CD4-positive, alpha-beta T cell treated with Interleukin-21 for 1 hour (primary cell): ENCODE results near the gene CFDP1.

Source experiments
- DNase-seq: peaks from one replicate; pipeline ENCODE4 v3.0.0-alpha.2; 2020

Gene CFDP1

GRCh38 chr16:75263291-75263962 lies 169.9 kb downstream of the CFDP1 start:
- DNase-seq = no peak

GRCh38 chr16:75262800-75263127 lies 170.5 kb downstream of the CFDP1 start:
- no peak for DNase-seq

GRCh38 chr16:75262104-75262799 lies 171.1 kb downstream of the CFDP1 start:
- no peak for DNase-seq

DNA sequence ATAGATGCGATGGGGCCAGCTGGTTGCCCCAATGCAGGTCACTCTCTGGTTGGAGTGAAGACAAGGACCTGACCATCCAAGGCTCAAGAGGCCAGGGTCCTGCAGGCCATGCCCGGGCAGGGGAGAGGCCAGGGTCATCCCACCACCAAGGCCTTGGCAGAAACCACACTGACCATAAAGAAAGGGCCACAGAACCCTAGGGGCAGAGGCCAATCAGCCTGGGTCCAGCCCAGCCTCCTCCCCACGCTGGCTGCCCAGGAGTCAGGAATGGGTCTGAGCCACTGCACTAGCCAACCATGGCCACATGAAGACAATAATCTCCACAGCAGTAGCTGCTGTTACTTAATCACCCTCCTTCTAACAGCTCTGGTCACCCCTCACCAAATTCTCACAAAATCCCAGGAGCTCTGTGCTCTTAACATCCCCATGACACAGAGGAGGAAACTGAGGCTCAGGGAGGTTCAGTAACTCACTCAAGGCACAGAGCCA lies 171.7 kb downstream of the CFDP1 start:
- DNase-seq = no peak

DNA sequence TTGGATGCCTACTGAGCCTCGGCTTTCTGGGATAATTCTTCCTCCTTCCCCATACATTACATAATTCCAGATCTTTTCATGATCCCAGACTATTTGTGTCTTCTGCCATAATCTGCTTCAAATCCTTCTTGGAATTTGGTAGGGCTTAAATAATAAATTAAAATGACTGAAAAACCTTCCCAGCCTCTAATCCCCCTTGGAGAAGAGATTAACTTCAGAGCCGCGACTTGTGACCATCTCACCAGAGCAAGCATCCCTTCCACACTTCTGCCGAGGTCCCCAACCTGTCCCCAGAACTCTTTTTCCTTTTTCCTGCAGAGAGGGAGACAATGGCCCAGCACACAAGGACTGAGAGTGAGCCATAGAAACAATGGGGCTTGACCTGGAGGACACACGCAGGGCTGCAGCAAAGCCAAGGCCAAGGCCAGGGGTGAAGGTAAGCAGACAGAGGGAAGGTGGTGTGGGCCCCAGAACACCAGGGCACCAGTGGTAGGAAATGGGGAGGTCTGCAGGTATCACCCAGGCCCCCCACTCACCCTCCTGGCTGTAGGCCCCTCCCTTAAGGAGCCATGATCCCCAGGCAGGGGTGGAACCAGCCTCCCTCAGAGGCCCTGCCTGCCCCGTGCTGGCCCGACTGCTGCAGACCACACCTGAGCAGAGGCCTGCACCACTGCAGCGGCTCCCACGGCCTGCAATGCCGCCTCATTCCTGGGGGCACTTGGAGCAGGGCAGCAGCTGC lies 172.3 kb downstream of the CFDP1 start:
- DNase-seq = no peak

DNA sequence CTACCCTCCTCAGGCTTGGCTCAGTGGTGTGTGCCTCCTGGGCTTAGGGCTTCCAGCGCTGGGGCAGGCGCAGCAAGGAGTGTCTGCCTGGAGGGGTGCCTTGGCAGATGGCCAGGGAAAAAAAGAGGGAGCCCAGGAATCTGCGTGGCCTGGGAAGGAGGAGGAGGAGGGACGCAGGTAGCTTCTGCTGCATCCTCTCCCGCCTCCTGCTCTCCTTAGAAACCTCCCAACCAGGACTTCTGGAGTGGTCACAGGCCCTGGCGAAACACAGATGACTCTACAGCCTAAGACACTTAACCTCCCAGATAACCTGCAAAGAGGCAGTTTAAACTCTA lies 174.5 kb downstream of the CFDP1 start:
- DNase-seq = no peak

DNA sequence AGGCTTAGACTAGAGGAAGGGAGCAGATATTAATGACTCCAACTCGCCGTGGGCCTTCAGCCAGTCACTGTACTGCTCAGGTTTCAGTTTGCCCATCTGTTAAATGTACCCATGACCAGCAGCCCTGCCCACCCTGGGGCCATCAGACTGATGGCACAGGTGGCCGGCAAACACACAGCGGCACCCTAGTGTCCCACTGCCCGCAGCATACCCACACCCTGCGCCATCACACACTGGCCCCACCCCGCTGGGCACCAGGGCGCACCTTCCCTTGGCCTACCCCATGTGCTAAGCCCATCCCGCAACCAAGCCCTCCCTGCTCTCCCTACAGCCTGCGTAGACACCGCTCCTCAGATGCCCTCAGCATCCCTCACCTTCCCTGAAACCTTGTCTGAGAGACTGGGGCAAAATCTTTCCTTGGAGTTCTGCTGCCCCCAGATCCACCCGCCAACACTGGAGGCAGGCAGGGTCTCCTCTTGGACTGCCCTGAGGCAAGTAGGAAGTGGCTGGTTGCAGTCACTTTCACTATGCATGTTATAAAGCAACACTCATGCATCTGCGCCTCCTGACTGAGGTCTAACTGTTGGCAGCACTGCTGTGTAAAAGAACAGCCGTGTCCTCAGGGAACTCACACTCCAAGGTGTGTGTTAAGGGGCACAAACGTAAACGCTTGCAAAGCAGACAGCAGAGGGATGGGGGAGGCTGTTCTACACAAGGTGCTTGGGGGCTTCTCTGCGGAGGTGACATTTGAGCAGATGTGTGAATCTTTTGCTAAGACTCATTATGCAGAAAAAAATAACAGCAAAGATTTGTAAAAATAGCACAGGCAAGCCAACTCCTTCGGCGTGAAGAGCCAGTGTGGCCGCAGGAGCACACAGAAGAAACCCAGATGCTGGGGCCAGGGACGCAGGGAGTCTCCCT lies 175.2 kb downstream of the CFDP1 start:
- no peak for DNase-seq

DNA sequence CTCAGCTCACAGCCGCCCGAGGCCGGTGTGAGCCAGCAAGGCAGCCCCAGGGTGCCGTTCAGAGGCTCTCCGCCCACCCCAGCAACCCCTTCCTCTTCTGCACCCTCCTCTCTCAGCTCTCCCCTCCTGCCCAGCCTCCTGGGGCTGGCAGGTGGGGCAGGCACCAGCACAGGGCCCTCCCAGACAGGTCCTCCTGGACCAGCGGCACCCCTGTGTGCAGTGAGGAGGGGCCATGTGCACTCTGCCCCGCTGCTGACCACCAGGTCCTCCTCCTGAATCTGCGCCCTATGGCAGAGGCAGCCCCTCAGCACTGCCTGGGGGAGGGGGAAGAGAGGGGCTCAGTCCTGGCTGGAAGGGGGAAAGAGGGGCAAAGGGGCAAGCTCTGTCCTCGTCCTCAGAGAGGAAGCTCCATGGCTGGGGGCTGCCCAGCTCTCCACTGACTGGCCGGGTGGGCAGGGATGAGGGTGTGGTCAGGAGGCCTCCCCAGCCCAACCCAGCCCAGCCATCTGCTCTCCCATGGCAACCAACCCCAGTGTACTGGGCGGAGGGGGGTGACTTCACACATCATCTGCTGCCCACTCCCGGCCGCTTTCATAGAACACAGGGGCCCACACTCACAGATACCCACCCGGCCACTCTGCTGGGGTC lies 176.5 kb downstream of the CFDP1 start:
- DNase-seq = no peak

GRCh38 chr16:75256059-75256571 lies 177.2 kb downstream of the CFDP1 start:
- DNase-seq = no peak

DNA sequence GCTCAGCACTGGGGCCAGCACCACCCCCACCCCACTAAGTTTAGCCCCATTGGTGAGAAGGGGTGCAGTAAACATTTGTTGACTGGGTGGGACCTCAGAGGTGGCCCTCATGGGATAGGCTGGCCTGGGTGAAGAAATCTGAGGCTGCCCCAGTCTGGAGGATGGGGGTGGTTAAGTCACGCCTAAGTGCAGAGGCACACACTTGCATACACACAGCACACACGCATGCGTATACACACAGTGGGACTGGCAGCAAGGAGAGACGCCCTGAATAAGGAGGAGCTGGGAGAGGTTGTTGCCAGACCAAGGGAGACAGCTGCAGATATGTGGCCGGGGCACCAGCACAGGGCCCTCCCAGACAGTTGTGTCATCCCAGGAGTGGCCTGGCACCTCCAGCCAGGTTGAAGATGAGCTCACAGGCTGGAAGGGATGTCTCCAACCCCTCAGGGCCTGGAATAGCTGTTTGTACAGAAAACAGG lies 178.9 kb downstream of the CFDP1 start:
- no peak for DNase-seq

GRCh38 chr16:75252946-75253911 lies 180.1 kb downstream of the CFDP1 start:
- DNase-seq = no peak

DNA sequence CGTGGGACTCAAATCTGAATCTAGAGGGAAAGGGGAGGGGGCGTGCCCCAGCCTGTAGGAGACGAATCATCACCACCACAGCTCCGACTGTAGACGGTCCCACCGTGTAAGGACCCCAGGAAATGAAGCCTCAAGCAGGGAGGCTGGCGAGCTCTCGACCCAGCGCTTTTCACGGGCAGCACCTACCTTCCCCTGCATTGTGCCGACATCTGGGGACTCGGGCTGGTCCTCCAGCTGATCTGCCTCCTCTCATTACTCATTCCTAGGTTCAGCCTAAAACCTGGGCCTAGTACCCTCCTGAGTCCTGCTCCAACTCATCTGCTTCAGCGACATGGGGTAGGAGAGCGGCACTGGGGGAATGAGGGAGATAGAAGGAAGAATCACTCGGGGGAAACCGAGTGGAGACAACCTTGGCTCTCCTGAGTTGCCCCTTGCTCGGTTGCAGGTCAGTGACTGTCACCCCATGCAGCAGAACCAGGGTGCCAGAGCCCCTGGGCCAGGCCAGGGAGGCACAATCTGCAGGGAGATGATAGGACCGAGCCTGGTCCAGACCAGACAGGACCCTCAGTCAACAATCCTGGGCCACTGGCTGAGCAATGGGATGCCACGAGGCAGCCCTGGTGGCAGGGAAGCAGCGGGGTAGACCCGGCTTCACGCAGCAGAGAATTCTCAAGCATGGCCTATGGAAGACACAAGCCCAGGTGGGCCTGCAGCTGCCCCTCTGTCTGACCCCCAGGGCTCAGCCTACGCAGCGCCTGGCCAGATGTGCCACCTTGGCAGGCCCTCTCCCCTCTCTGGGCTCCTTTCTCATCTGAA lies 181.0 kb downstream of the CFDP1 start:
- DNase-seq = no peak

DNA sequence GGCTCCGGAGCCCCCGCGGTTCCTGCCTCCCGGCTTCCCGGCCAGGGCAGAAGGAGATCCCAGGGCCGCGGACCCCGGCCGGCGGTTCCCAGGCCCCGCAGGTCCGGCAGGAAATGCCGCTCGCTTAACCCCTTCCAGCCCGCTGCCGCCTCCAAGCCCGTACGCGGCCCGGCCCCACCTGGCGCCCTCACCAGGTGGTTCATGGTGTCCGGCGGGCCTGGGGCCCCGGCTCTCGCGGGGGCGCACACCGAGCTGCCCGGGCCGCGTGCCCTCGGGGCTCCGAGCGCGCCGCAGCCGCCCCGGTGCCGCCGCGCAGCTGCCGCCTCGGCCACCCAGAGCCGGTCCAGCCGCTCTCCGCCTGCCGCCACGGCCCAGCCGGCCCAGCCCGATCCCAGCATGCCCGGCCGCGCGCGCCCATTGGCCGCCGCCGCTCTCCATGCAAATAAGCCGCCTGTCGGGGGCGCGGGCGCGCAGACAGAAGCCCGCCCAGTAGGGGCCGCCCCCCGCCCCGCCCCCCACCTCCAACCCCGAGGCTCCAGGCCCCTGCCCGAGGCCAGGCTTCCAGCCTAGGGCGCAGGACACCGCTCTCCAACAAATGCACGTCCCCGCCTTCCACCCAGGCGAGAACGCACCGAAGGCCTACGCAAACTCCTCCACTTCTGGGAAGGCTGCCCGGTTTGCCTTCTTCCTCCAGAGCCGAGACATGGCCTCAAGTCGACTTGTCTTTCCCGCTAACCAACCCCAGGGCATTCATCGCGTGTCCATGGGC lies 181.8 kb downstream of the CFDP1 start, which contains the start of gene BCAR1:
TSS of gene BCAR1 (minus strand) at position 345 of the 769 bp plus-strand sequence. CDS start at position 203, 142 bp downstream.
- no peak for DNase-seq

GRCh38 chr16:75250809-75251279 lies 182.5 kb downstream of the CFDP1 start:
- DNase-seq = no peak

GRCh38 chr16:75250089-75250808 lies 183.1 kb downstream of the CFDP1 start:
- no peak for DNase-seq

- DNase-seq = no peak
Measured at GRCh38 chr16:75249441-75249840, 183.9 kb downstream of the CFDP1 start.

GRCh38 chr16:75248536-75249380 lies 184.5 kb downstream of the CFDP1 start:
- DNase-seq = no peak
